Stimulated activated naive CD8-positive, alpha-beta T cell treated with anti-CD3 and anti-CD28 coated beads, Interleukin-15, Interleukin-2, amounts not matched to agents 100 U/mL and 50 U/mL, for 24 hours (primary cell): Measurements from ENCODE around the gene INTS1.
"Not testable (repeated sequence)": the region's sequence is repeated elsewhere in the genome, so short reads cannot be mapped to it uniquely, and the experiment has no call there.

Experiments
- ATAC-seq: fragments of 150-1000 bp; cut with Tn5 transposase; one replicate; pipeline ENCODE4 v1.10.0; 2021
- DNase-seq: peaks from one replicate; pipeline ENCODE4 v3.0.0; 2021

The INTS1 gene

GRCh38 chr7:1460821-1461645 is 43.2 kb downstream of the INTS1 start:
- no peak for DNase-seq

DNA sequence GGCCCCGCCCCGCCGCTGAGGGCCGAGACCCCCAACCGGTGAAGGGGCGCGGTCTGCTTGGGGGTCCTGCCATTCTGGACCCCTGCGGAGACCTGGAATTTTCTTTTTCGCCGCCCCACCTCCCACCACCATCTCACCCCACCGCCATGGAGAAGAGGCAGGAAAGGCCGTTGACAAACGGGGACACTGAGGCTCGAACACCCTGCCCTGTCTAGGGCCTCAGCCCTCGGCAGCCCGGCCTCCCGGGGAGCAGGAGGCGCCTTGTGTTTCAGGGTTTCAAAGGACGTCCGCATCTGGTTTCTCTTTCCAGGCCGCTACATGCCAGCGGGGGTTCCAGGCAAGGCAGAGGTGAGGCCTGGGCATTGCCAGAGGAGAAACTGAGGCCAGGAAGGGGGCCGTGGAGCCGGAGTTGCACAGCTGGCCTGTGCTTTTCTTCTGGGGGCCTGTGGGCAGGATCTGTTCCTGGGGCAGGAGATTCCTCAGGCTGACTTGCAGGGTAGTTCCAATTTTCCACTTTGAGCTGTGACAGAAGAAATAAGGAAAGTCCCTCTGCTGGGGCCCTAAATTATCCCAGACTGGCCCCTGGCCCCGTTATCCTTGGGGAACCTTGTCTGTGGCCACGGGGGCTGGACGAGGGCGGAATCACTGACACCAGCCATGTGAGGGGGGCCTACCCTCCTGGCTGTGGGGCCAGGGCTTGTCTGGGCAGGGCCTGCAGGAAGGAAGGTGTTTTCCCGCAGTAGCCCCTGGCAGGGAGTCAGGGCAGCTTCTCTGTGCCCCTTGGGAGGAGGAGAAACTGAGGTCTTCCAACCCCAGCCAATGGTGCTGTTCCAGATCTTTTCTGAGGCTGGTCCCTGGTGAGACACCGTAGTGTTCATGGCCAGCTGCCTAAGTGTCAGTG is 44.0 kb downstream of the INTS1 start:
- ATAC-seq = no peak
- DNase-seq = no peak

More at GRCh38 chr7:1460821-1461645, 43.2 kb downstream of the INTS1 start:
- ATAC-seq = no peak

- DNase-seq (peak; percentile 98), ATAC-seq (peak; percentile 97)
Observed at GRCh38 chr7:1459512-1459892, 44.7 kb downstream of the INTS1 start.

GRCh38 chr7:1458683-1459511 is 45.3 kb downstream of the INTS1 start, which contains the start of gene MICALL2:
Gene MICALL2, minus strand, starts transcription at chr7:1459470. Its CDS starts 144 bp downstream, at chr7:1459326.
- DNase-seq = peak; percentile 56
- peak; percentile 1 for ATAC-seq

- ATAC-seq = no peak
- no peak for DNase-seq
Observed at GRCh38 chr7:1457949-1458682, 46.1 kb downstream of the INTS1 start.

DNA sequence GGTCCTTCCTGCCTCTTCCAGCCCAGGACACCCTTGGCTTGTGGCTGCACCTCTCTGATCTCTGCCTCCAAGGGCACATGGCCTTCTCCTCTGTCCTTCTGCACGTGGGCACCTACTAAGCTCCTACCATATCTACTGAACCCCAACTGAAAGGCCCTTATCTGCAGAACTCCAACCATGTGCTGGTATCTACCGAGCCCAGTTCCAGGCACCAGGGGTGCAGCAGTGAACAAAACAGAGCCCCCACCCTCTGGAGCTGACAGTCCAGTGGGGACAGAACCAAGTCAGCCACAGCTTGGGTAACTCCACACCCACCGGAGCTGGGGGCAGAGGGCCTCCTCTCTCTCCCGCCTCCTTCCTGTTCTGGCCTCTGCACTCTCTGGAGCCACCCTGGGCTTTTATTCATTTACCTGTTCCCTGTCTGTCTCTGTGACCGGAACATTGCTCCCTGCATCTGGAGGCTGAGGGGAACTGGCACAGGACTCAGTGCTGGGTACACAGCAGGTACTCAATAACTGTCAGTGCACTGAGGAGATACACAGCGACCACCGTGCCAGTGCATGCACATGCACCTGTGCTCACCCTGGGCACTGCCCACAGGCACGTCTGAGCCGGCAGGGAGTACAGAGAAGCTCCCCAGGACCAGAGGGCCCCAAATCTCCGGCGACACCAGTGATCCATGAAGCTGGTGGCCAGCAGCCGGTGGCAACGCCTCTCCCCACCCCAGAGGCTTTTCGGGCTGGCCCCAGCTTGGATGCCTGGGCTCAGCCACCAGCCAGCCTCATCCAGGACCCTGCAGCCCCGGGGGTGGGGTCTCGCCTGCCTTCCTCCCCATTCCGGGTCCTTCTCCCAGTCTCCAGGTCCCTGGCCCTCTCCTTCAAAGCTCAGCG is 46.9 kb downstream of the INTS1 start:
- ATAC-seq = no peak
- no peak for DNase-seq

GRCh38 chr7:1455955-1456354 is 48.2 kb downstream of the INTS1 start:
- DNase-seq = no peak

GRCh38 chr7:1455241-1455939 is 48.8 kb downstream of the INTS1 start:
- DNase-seq (no peak), ATAC-seq (no peak)

More at GRCh38 chr7:1455955-1456354, 48.2 kb downstream of the INTS1 start:
- ATAC-seq = no peak

DNA sequence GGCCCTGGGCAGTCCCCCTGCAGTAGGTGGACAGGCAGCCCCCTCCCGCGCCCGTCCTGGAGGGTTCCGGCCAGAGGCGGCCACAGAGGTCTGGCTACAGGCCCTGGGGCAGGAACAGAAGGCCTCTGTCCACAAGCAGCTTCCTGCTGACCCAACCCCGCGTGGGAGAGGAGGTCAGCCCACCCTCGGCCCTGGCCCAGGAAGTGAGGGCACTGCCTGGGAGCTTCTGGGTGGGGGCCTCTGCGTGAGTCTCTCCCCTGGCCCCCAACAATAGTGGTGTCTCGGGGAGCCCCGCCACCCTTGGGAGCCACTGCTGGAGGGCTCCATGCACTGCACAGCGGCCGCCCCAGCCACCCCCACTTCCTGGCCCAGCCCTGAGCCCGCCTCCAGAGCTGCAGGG is 49.6 kb downstream of the INTS1 start:
- no peak for ATAC-seq
- DNase-seq = no peak

DNA sequence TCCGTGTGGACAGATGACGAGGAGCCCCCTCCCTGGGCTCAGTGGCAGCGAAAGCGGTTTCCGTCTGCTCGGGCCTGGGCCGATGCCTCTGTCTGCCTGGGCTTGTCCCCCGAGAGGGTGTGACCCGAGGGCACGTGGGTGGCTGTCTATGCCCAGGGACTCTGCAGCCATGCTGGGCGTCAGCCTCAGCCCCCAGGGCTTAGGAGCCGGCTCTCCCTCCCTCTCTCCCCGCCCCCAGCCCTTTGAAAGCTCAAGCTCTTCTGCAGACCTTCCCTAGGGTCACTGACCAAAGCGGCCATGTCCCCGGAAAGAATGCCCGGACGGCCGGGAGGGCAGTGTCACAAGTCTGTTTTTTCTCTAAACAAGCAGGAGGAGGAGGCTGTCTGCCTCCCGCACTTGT is 52.0 kb downstream of the INTS1 start:
- no peak for ATAC-seq
- no peak for DNase-seq

- no peak for DNase-seq
- no peak for ATAC-seq
Observed at GRCh38 chr7:1450987-1451386, 53.2 kb downstream of the INTS1 start.

DNA sequence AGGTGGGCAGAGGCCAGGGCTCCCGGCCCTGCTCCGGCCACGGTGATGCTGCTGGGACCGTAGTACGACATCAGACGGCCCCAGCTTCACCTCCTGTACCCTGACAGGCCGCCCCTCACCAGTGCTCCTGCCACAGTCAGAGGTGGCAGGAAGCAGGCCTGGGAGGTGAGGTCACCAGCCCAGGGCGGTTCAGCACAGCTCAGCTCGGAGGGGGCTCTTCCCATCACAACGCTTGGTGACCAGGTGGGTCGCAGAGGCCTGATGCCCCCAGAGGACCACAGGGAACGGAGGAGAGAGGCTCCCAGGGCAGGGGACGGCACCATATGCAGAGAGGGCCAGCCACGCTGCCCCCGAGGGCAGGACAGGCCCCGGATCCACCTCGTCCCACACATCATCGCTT is 53.8 kb downstream of the INTS1 start:
- no peak for DNase-seq
- ATAC-seq = no peak

DNA sequence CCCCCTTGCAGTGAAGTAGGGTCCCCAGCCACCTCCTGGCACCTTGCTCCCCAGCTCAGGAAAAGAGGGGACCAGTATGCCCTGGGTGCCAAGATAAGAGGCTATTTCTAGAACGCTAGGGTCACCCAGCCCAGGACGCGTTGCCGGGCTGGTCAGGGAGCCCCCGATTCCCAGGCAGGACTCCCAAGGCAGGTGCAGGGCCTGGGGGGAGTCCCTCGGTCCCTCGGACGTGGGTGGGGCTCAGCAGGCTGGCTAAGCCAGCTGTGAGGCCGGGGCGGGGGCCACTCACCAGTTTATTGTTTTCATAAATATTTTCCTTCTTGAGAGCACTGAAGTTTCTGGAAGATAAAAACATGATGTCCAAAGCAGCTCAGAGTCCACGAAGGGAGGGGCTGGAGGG is 54.2 kb downstream of the INTS1 start:
- no peak for DNase-seq
- no peak for ATAC-seq

DNA sequence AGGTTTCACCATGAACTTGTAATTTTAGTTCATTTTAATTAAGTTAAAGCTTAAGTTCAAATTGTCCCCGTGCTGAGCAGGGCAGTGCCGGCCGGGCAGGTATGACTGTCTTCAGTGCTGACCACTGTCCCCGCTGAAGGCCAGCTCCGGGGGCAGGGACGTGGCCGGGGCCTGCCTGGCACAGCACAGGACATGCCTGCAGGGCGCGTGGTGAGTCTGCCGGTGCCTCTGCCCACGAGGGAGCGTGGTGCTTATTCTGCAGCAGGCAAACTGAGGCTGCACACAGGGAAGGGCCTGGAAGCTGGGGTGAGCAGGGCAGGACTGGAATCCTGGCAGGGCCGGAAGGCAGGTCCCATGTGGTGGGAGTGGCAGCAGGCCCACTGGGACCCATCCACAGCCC is 54.7 kb downstream of the INTS1 start:
- ATAC-seq (no peak), DNase-seq (no peak)

- DNase-seq (no peak), ATAC-seq (no peak)
Observed at GRCh38 chr7:1448958-1449357, 55.2 kb downstream of the INTS1 start.

DNA sequence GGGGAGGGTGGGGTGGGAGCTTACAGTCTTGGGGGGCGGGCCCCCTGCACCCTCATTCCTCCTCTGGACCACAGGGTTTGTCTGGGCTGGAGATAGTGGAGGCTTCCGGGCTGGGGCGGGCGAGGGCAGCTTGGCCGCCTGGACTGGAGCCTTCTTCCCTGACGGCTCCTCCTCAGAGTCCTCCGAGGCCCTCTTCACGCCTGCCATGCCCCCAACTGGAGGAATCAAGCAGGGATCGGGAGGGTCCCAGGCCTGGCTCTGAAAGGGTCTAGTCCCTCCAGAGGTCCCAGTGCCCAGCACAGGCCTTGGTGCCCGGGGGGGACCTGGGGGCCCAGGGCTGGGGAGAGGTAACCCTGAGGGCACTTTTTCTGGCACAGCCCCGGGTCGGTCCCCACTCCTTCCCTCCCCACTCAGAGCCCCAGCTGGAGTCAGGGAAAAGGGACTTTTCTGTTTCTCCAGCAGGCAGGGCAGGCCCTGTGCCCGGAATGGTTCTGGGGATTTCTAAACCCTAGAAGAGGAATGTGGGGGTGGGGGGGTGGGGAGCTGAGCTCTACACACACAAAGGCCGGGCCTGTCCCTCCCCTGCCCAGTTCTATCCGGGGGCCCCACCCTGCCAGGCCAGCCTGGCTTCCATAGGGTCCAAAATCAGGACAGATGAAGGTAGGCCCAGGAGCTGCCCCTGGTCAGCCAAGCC is 56.5 kb downstream of the INTS1 start:
- DNase-seq (no peak), ATAC-seq (no peak)

- no peak for ATAC-seq
- no peak for DNase-seq
Observed at GRCh38 chr7:1447112-1447511, 57.1 kb downstream of the INTS1 start.

DNA sequence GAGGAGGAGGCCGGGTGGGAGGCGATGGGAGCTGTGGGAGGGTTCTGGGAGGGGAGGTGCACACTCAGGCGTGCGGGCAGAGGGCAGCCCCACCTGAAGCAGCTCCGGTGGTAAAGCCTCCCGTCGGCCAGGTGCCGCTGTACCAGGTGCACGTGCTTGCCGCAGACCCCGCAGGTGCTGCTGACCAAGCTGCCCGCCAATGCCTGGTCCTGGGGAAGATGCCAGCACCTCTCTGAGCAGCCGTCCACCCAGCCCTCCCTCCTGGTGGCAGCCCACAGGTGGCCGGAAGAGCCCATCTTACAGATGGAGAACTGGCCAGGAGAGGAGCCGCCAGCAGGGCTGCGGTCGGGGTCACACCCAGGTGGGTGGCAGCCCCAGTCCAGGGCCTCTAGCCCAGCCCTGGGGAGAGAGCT is 57.6 kb downstream of the INTS1 start:
- ATAC-seq (no peak), DNase-seq (no peak)

GRCh38 chr7:1446026-1446425 is 58.2 kb downstream of the INTS1 start:
- not testable (repeated sequence) for DNase-seq, ATAC-seq
